HepG2 (cell line): ENCODE results near the gene CSNK1D. TPM values are rescaled to one million over a fixed set of nuclear protein-coding genes. Genes with fewer than 3 reads are reported as not detected.

Experiments
- ATAC-seq: fragments of 200-7000 bp; cut with Tn5 transposase; 3 replicates; pipeline ENCODE4 v1.9.1; 2020; ENCODE audit warnings: mild to moderate bottlenecking, moderate library complexity
- BruUV-seq: library from RNA; stranded (reverse); fragments of 400-500 nt; replicated peaks from 2 replicates; lab custom pipeline; 2021; lab: Mats Ljungman, UMichigan
- CTCF ChIA-PET: fragments of 300-600 bp; formaldehyde crosslinking; extraction: SDS; loops from one replicate; lab custom pipeline; 2021; ENCODE audit warnings: low total read pairs, inconsistent platforms, low intra/inter-chr PET ratio; lab: Yijun Ruan, JAX
- POLR2A ChIA-PET: fragments of 350-600 bp; sonication (Branson Sonifier 250); formaldehyde crosslinking; loops from one replicate; lab custom pipeline; 2020; ENCODE audit warnings: antibody characterized with exemption, inconsistent platforms; lab: Yijun Ruan, JAX
- DNase-seq: peaks from one replicate; pipeline ENCODE4 v3.0.0-alpha.2; 2015; ENCODE audit warnings: low spot score
- FAIRE-seq: peaks from 3 replicates; lab custom pipeline; 2011; peaks lifted over from hg19 to GRCh38; lab: Jason Lieb, UNC
- H2AFZ ChIP-seq: one replicate; pipeline ENCODE4 v1.6.1; 2011; ENCODE audit warnings: low read length, inconsistent platforms
- H3K27ac ChIP-seq: fragments of 300-600 bp; 3 replicates; pipeline ENCODE4 v1.8.0; 2011; ENCODE audit warnings: mixed run types, mild to moderate bottlenecking, mixed read lengths, low read length, inconsistent platforms; ENCODE audit not compliant: insufficient read depth; ENCODE audit errors: extremely low read length
- H3K27me3 ChIP-seq, 2 experiments: fragments of 200-600 bp in 1 of 2; 2 replicates in 1 of 2; 3 replicates in 1 of 2; pipeline versions ENCODE4 v1.6.0 to v1.8.0; 2011; ENCODE audit warnings: low read length in 2 of 2, mild to moderate bottlenecking in 2 of 2, moderate library complexity in 2 of 2, inconsistent platforms in 1 of 2; ENCODE audit not compliant: insufficient read depth in 2 of 2, control insufficient read depth in 1 of 2
- H3K36me3 ChIP-seq, 2 experiments: fragments of 200-600 bp in 1 of 2; replicated peaks in 1 of 2; 2 replicates in 1 of 2; 3 replicates in 1 of 2; pipeline versions ENCODE4 v1.5.1 to v1.8.0; 2011; ENCODE audit warnings: low read length in 2 of 2, inconsistent platforms in 1 of 2; ENCODE audit not compliant: insufficient read depth in 2 of 2, control insufficient read depth in 1 of 2
- H3K4me1 ChIP-seq: 2 replicates; pipeline ENCODE4 v1.5.1; 2012; ENCODE audit warnings: low read length, inconsistent platforms; ENCODE audit not compliant: insufficient read depth
- H3K4me2 ChIP-seq: 2 replicates; pipeline ENCODE4 v1.6.0; 2011; ENCODE audit warnings: low read depth, low read length, inconsistent platforms
- H3K4me3 ChIP-seq, 3 experiments: fragments of 200-600 bp in 1 of 3; sonication (generic), shearing (Covaris generic) in 1 of 3; replicated peaks in 1 of 3; 2 replicates each; pipeline ENCODE4 v1.5.1; 2011 to 2016; ENCODE audit warnings: low read length in 3 of 3, inconsistent platforms in 2 of 3, low read depth in 2 of 3, mild to moderate bottlenecking in 2 of 3, control low read depth in 1 of 3, mixed read lengths in 1 of 3; ENCODE audit not compliant: insufficient read depth in 1 of 3
- H3K79me2 ChIP-seq: one replicate; pipeline ENCODE4 v1.6.1; 2011; ENCODE audit warnings: low read length, inconsistent platforms; ENCODE audit not compliant: insufficient read depth
- H3K9ac ChIP-seq: 2 replicates; pipeline ENCODE4 v1.6.0; 2011; ENCODE audit warnings: mild to moderate bottlenecking, low read depth, low read length, inconsistent platforms; ENCODE audit not compliant: insufficient read depth
- H3K9me3 ChIP-seq: 2 replicates; pipeline ENCODE4 v1.5.1; 2012; ENCODE audit warnings: mild to moderate bottlenecking, low read length
- H4K20me1 ChIP-seq: 2 replicates; pipeline ENCODE4 v1.6.0; 2011; ENCODE audit warnings: inconsistent platforms, mild to moderate bottlenecking, low read length, moderate library complexity; ENCODE audit not compliant: insufficient read depth
- DR1 ChIP-seq: sonication (generic); formaldehyde crosslinking; IDR thresholded peaks from 2 replicates; pipeline ENCODE4 v1.8.0; 2021; ENCODE audit warnings: mild to moderate bottlenecking, missing genetic modification reagents, inconsistent platforms
- ETV5 ChIP-seq: IDR thresholded peaks from 2 replicates; pipeline ENCODE4 v1.6.1; 2018; ENCODE audit warnings: missing biosample characterization, missing genetic modification reagents, inconsistent platforms, borderline replicate concordance
- KAT7 ChIP-seq: IDR thresholded peaks from 2 replicates; pipeline ENCODE4 v1.6.1; 2018; ENCODE audit warnings: borderline replicate concordance, missing compliant biosample characterization
- MXD1 ChIP-seq: sonication (generic); formaldehyde crosslinking; IDR thresholded peaks from 2 replicates; pipeline ENCODE4 v1.4.0; 2020; ENCODE audit warnings: mild to moderate bottlenecking, missing genetic modification reagents
- MYPOP ChIP-seq: sonication (generic); formaldehyde crosslinking; IDR thresholded peaks from 2 replicates; pipeline ENCODE4 v1.8.1; 2023; ENCODE audit warnings: mild to moderate bottlenecking, moderate library complexity, missing genetic modification reagents
- PCBP1 ChIP-seq: fragments of 200-400 bp; formaldehyde crosslinking; IDR thresholded peaks from 2 replicates; pipeline ENCODE4 v1.6.1; 2017; ENCODE audit warnings: mild to moderate bottlenecking, low read depth, low read length, borderline replicate concordance
- PHF8 ChIP-seq: sonication (generic); formaldehyde crosslinking; IDR thresholded peaks from 2 replicates; pipeline ENCODE4 v1.5.0; 2020; ENCODE audit warnings: missing genetic modification reagents
- RBM22 ChIP-seq: fragments of 200-400 bp; formaldehyde crosslinking; optimal IDR thresholded peaks from 2 replicates; pipeline ENCODE3; 2017; ENCODE audit warnings: mild to moderate bottlenecking, low read length, moderate library complexity
- SMAD1 ChIP-seq: sonication (generic); formaldehyde crosslinking; IDR thresholded peaks from 2 replicates; pipeline ENCODE4 v1.4.0; 2020; ENCODE audit warnings: missing genetic modification reagents, low read depth, mild to moderate bottlenecking, borderline replicate concordance
- UBTF ChIP-seq: sonication (generic); formaldehyde crosslinking; IDR thresholded peaks from 2 replicates; pipeline ENCODE4 v1.4.0; 2020; ENCODE audit warnings: mild to moderate bottlenecking, missing genetic modification reagents
- ZBTB1 ChIP-seq: sonication (generic); formaldehyde crosslinking; IDR thresholded peaks from 2 replicates; pipeline ENCODE4 v1.4.0; 2020; ENCODE audit warnings: missing genetic modification reagents, borderline replicate concordance
- ZBTB21 ChIP-seq: sonication (generic); formaldehyde crosslinking; IDR thresholded peaks from 2 replicates; pipeline ENCODE4 v1.4.0; 2020; ENCODE audit warnings: missing genetic modification reagents
- ZNF232 ChIP-seq: sonication (generic); formaldehyde crosslinking; IDR thresholded peaks from 2 replicates; pipeline ENCODE4 v1.4.0; 2020; ENCODE audit warnings: missing genetic modification reagents, borderline replicate concordance
- ZNF317 ChIP-seq: sonication (generic); formaldehyde crosslinking; IDR thresholded peaks from 2 replicates; pipeline ENCODE4 v1.5.0; 2020; ENCODE audit warnings: mild to moderate bottlenecking, missing genetic modification reagents
- ZNF430 ChIP-seq: sonication (generic); formaldehyde crosslinking; IDR thresholded peaks from 2 replicates; pipeline ENCODE4 v1.9.0; 2021; ENCODE audit warnings: mild to moderate bottlenecking, missing genetic modification reagents
- ZNF720 ChIP-seq: sonication (generic); formaldehyde crosslinking; IDR thresholded peaks from 2 replicates; pipeline ENCODE4 v1.4.0; 2020; ENCODE audit warnings: missing genetic modification reagents
- WGBS: methylation state at CpG from one replicate; pipeline ENCODE4 v1.1.6; 2017; ENCODE audit warnings: low lambda C conversion rate; 5-methylcytosine and 5-hydroxymethylcytosine counted together
- in situ Hi-C: cut with HindIII; loops from 2 replicates; pipeline ENCODE4 v1.10.0; 2017; ENCODE audit warnings: low pct_unique_long_range_greater_than_20kb; ENCODE audit not compliant: extremely low pct_ligation_motif_present
- intact Hi-C: fragments of 100-400 bp; cut with micrococcal nuclease; formaldehyde crosslinking; loops from one replicate; pipeline ENCODE4 v1.10.0; 2022; ENCODE audit not compliant: unreplicated experiment
- polyA plus RNA-seq, 8 experiments: library from polyadenylated mRNA; depleted of rRNA in 3 of 8; stranded (reverse) in 7 of 8; unstranded in 1 of 8; fragments of >200 nt; fragmentation: Illumina TruSeq in 4 of 8; extraction: Trizol in 4 of 8; gene quantifications; 2 replicates each; pipeline versions ENCODE4 v1.2.1 to v1.2.3, GENCODE V29; 2011 to 2016; ENCODE audit warnings: low read depth in 4 of 8, missing spikeins in 1 of 8, mixed read lengths in 1 of 8; ENCODE audit not compliant: insufficient read depth in 1 of 8
- total RNA-seq, 5 experiments: library from RNA; depleted of rRNA; stranded (reverse); fragments of >200 nt; fragmentation: Illumina TruSeq; extraction: Trizol; gene quantifications; 2 replicates each; pipeline ENCODE4 v1.2.3, GENCODE V29; 2016; ENCODE audit warnings: low read depth in 1 of 5

CSNK1D gene
- total and polyA plus RNA-seq, 2 of the 13 experiments (the other 11 are each of a cell fraction or from before 2014, with no cell fraction given) = 31.5 to 128 TPM

- peak; percentile 18; the same call in 1 of the 2 replicates for TF ChIP-seq ETV5 (CRISPR knock-in tag)
- TF ChIP-seq UBTF (CRISPR knock-in tag) = 0 out of 2 replicates have a peak, but pooled peaks have one; percentile 8
Observed at GRCh38 chr17:82241926-82242697, 31.4 kb downstream of the CSNK1D start (continued).

- in situ Hi-C loops (loop anchor here (5.0 kb wide), 1 partner anchor 81 kb away; no protein-coding TSS in a partner anchor), intact Hi-C loops (no loop called here)
- WGBS = 15% methylated on average over 14 of the region's 27 CpGs
- peak overlapping the region; percentile 72 for H3K27ac ChIP-seq
- peaks cover 79% of the 10 kb centered on the region for H3K4me1 ChIP-seq
- peak overlapping the region in 1 of 3 experiments; percentile 23; a peak in 1 of 6 replicates for H3K4me3 ChIP-seq
- peak overlapping the region; percentile 64 for H3K4me2 ChIP-seq
- H3K27me3 ChIP-seq = no peaks in the 10 kb centered on the region
- BruUV-seq = no TSS peak
- H3K9me3 ChIP-seq = no peaks in the 10 kb centered on the region
- peak overlapping the region; percentile 41 for H3K9ac ChIP-seq
- DNase-seq = peak; percentile 78
- POLR2A ChIA-PET = interaction anchor here (0.8 to 7.2 kb wide), 22 partner anchors 11 to 327 kb away, joined by 3 to 96 read pairs (median 10); partner anchors contain the start of genes CCDC57, CD7, CSNK1D and DCXR
- CTCF ChIA-PET = no interaction called here
- peaks cover 80% of the 10 kb centered on the region for H4K20me1 ChIP-seq
- peak; percentile 63 for FAIRE-seq
- peaks cover 7% of the 10 kb centered on the region for H3K79me2 ChIP-seq
- peaks cover 40 to 57% of the 10 kb centered on the region in 2 experiments for H3K36me3 ChIP-seq
- ATAC-seq = peak; percentile 15
- no peak overlapping the region for H2AFZ ChIP-seq
- TF ChIP-seq MXD1 (CRISPR knock-in tag) (no peak; the same call in 1 of the 2 replicates), DR1 (CRISPR knock-in tag) (0 out of 2 replicates have a peak, but pooled peaks have one; percentile 44), ZNF317 (CRISPR knock-in tag) (peak; percentile 67), KAT7 (CRISPR knock-in tag) (no peak), SMAD1 (CRISPR knock-in tag) (no peak; the same call in 1 of the 2 replicates), PCBP1 (peak; percentile 8; the same call in 1 of the 2 replicates), ZBTB21 (CRISPR knock-in tag) (no peak), ZBTB1 (CRISPR knock-in tag) (0 out of 2 replicates have a peak, but pooled peaks have one; percentile 6), PHF8 (CRISPR knock-in tag) (peak; percentile 16), ZNF232 (CRISPR knock-in tag) (peak; percentile 97), ZNF430 (CRISPR knock-in tag) (no peak; the same call in none of the 2 replicates), MYPOP (peak; percentile 75; the same call in 1 of the 2 replicates), RBM22 (peak; percentile 99), ZNF720 (no peak)
Observed at GRCh38 chr17:82241183-82241925, 32.1 kb downstream of the CSNK1D start.
